ENCODE data around the gene STK32B.

Gene STK32B

GRCh38 chr4:5479518-5480060 lies 428.3 kb downstream of the STK32B start:
- FAIRE-seq = no peak
- no peak for DNase-seq (ENCODE audit: insufficient read length, low spot score)

GRCh38 chr4:5488413-5488812 lies 437.1 kb downstream of the STK32B start:
- FAIRE-seq (no peak), DNase-seq (ENCODE audit: insufficient read length, low spot score) (no peak)

- FAIRE-seq = no peak
- no peak for DNase-seq (ENCODE audit: insufficient read length, low spot score)
Measured at GRCh38 chr4:5489260-5489659, 438.0 kb downstream of the STK32B start.

- FAIRE-seq (no peak), DNase-seq (ENCODE audit: insufficient read length, low spot score) (no peak)
Measured at GRCh38 chr4:5497489-5497888, 446.2 kb downstream of the STK32B start.

GRCh38 chr4:5500165-5500564 lies 448.9 kb downstream of the STK32B start:
- no peak for FAIRE-seq
- DNase-seq (ENCODE audit: insufficient read length, low spot score) = no peak

GRCh38 chr4:5503336-5503936 lies 452.2 kb downstream of the STK32B start:
- no peak for DNase-seq (ENCODE audit: insufficient read length, low spot score)
- no peak for FAIRE-seq

- DNase-seq (ENCODE audit: insufficient read length, low spot score) = no peak
- no peak for FAIRE-seq
Measured at GRCh38 chr4:5504486-5504885, 453.2 kb downstream of the STK32B start.

GRCh38 chr4:5510504-5510903 lies 459.2 kb downstream of the STK32B start:
- no peak for FAIRE-seq
- DNase-seq (ENCODE audit: insufficient read length, low spot score) = no peak

GRCh38 chr4:5511791-5512190 lies 460.5 kb downstream of the STK32B start:
- FAIRE-seq = no peak
- no peak for DNase-seq (ENCODE audit: insufficient read length, low spot score)

- FAIRE-seq (no peak), DNase-seq (ENCODE audit: insufficient read length, low spot score) (no peak)
Measured at GRCh38 chr4:5515646-5516045, 464.4 kb downstream of the STK32B start.

- FAIRE-seq = no peak
Measured at GRCh38 chr4:5517372-5517771, 466.1 kb downstream of the STK32B start.

GRCh38 chr4:5524446-5525299 lies 473.4 kb downstream of the STK32B start:
- FAIRE-seq = no peak
- DNase-seq (ENCODE audit: insufficient read length, low spot score) = no peak

More at GRCh38 chr4:5517372-5517771, 466.1 kb downstream of the STK32B start:
- no peak for DNase-seq (ENCODE audit: insufficient read length, low spot score)

- no peak for FAIRE-seq
- no peak for DNase-seq (ENCODE audit: insufficient read length, low spot score)
Measured at GRCh38 chr4:5526080-5526846, 475.0 kb downstream of the STK32B start.

- no peak for FAIRE-seq
- no peak for DNase-seq (ENCODE audit: insufficient read length, low spot score)
Measured at GRCh38 chr4:5527211-5527610, 475.9 kb downstream of the STK32B start.

- FAIRE-seq (peak; percentile 85), DNase-seq (ENCODE audit: insufficient read length, low spot score) (no peak)
Measured at GRCh38 chr4:5528031-5528436, 476.8 kb downstream of the STK32B start.

GRCh38 chr4:5532100-5532499 lies 480.8 kb downstream of the STK32B start:
- DNase-seq (ENCODE audit: insufficient read length, low spot score) (no peak), FAIRE-seq (no peak)

GRCh38 chr4:5539584-5539983 lies 488.3 kb downstream of the STK32B start:
- no peak for DNase-seq (ENCODE audit: insufficient read length, low spot score)
- no peak for FAIRE-seq

- FAIRE-seq (no peak), DNase-seq (ENCODE audit: insufficient read length, low spot score) (no peak)
Measured at GRCh38 chr4:5541169-5541568, 489.9 kb downstream of the STK32B start.

GRCh38 chr4:5543681-5544080 lies 492.4 kb downstream of the STK32B start:
- DNase-seq (ENCODE audit: insufficient read length, low spot score) = no peak
- no peak for FAIRE-seq

GRCh38 chr4:5544762-5545161 lies 493.5 kb downstream of the STK32B start:
- FAIRE-seq (no peak), DNase-seq (ENCODE audit: insufficient read length, low spot score) (no peak)

GRCh38 chr4:5545271-5545670 lies 494.0 kb downstream of the STK32B start:
- no peak for DNase-seq (ENCODE audit: insufficient read length, low spot score)
- FAIRE-seq = no peak

All from HTR-8/SVneo (cell line).